Peyer's patch (tissue), 4 donors: ENCODE data around the gene HOXA3.

Source experiments
- POLR2A ChIP-seq, 2 donors: fragments of 450-650 bp; IDR thresholded peaks; one replicate each; pipeline ENCODE4 v1.5.1; 2017; ENCODE audit warnings: antibody characterized with exemption in 2 of 2, mild to moderate bottlenecking in 2 of 2, moderate library complexity in 2 of 2
- TF ChIP-seq, protein P1 (sequence below), 6 experiments: fragments of 450-650 bp in 4 of 6; fragments of 200-600 bp in 2 of 6; sonication (generic) in 1 of 6; IDR thresholded peaks; one replicate each; pipeline ENCODE4 v1.5.1; 2017 to 2019; ENCODE audit warnings: antibody characterized with exemption in 6 of 6, mild to moderate bottlenecking in 3 of 6, moderate library complexity in 1 of 6

DNA sequence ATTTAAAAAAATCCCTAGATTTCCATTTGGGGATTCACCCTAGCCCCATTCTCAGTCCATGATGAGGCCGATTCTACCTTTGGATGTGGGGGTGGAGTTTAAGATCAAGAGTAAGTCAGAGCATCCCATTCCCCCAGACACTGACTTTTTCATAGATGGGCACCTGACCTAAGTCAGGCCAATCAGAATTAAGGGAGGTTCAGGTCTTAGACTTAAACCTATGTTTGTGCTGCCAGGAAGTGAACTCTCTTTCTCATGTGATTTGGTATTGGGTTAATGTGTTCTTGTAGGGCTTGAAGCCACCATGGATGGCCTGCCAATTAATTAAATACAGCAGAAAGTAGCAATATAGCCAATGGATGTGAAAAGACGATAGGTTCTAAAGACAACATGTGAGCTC, 86.7 kb downstream of the HOXA3 start:
- TF ChIP-seq, protein P1, sequence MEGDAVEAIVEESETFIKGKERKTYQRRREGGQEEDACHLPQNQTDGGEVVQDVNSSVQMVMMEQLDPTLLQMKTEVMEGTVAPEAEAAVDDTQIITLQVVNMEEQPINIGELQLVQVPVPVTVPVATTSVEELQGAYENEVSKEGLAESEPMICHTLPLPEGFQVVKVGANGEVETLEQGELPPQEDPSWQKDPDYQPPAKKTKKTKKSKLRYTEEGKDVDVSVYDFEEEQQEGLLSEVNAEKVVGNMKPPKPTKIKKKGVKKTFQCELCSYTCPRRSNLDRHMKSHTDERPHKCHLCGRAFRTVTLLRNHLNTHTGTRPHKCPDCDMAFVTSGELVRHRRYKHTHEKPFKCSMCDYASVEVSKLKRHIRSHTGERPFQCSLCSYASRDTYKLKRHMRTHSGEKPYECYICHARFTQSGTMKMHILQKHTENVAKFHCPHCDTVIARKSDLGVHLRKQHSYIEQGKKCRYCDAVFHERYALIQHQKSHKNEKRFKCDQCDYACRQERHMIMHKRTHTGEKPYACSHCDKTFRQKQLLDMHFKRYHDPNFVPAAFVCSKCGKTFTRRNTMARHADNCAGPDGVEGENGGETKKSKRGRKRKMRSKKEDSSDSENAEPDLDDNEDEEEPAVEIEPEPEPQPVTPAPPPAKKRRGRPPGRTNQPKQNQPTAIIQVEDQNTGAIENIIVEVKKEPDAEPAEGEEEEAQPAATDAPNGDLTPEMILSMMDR (IDR thresholded peaks at IDR 0.05): no peak
- TF ChIP-seq POLR2A (IDR thresholded peaks at IDR 0.05): no peak
